ENCODE measurements around the gene SPECC1.
"Not testable (repeated sequence)": the region's sequence is repeated elsewhere in the genome, so short reads cannot be mapped to it uniquely, and the experiment has no call there.

SPECC1 gene

DNA sequence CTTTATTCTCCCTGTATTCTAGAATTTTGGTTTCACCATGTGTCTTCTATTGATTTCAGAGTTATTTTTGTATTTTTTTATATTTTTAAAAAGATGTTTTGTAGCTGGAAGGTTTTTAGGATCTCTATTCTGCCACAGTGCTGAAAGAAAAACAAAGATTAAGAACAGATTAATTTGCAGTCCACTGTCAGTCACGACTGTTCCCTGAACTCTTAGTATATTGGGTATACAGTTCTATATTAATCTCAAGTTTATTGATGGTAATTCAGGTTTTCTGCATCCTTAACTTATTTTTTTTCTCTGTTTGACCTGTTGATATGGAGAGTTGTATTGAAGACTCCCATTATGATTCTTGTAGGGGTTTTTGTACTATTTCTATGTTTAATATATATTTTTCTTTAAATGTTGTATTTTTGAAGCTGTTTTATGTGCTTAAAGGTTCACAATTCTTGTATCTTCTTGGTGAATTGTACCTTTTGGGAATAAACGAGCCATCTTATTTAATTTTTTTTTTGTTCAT lies 2.9 kb downstream of the SPECC1 start:
- DNase-seq = no peak

GRCh38 chr17:20016475-20016992 lies 7.4 kb downstream of the SPECC1 start:
- DNase-seq = not testable (repeated sequence)

GRCh38 chr17:20022701-20023100 lies 13.5 kb downstream of the SPECC1 start:
- DNase-seq = no peak

DNA sequence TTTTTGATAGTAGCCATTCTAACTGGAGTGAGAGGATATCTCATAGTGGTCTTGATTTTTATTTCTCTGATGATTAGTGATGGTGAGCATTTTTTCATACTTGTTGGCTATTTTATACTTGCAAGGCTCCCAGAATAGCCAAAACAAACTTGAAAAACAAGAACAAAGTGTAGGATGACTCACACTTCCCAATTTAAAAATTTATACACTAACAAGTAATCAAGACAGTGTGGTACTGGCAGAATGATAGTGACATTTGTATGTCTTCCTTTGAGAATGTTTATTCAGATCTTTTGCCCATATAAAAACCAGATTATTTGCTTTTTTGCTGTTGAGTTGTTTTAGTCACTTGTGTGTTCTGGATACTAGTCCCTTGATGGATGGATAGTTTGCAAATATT lies 17.8 kb downstream of the SPECC1 start:
- no peak for DNase-seq

DNA sequence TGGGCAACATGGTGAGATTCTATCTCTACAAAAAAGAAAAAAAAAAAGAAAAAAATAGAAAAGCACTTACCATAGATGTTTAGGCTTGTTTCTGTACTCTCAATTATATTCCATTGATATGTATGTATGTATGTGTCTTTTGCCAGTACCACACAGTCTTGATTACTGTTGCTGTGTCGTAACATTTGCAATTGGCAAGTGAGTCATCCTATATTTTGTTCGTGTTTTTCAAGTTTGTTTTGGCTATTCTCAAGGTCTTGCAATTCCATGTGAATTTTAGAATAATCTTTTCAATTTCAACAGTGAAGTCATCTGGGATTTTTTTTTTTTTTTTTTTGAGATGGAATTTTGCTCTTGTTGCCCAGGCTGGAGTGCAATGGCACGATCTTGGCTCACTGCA lies 19.3 kb downstream of the SPECC1 start:
- no peak for DNase-seq

GRCh38 chr17:20032636-20033035 lies 23.5 kb downstream of the SPECC1 start:
- DNase-seq = peak; percentile 18 to 29

DNA sequence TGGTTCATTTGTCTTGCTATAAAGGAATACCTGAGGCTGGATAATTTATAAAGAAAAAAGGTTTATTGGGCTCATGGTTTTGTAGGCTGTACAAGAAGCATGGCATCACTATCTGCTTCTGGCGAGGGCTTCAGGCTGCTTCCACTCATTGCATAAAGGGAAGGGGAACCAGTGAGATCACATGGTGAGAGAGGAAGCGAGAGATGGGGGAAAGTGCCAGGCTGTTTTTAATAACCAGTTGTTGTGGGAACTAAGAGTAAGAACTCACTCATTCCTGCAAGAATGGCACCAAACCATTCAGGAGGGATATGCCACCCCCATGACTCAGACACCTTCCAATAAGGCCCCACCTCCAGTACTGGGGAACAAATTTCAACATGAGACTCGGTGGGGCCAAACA lies 24.3 kb downstream of the SPECC1 start:
- no peak for DNase-seq

DNA sequence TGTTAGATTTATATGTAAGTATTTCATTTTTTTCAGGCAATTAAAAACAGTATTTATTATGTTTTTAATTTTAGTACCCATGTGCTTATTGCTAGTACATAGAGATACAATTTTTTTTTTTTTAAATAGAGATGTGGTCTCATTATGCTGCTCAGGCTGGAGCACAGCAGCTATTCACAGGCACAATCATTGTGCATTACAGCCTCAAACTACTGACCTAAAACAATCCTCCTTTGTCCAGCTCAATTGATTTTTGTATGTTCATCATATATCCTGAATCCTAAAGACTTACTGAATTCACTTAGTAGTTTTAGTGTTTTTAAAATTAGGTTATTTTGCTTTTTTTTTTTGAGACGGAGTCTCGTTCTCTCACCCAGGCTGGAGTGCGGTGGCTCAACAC lies 26.3 kb downstream of the SPECC1 start:
- no peak for DNase-seq

DNA sequence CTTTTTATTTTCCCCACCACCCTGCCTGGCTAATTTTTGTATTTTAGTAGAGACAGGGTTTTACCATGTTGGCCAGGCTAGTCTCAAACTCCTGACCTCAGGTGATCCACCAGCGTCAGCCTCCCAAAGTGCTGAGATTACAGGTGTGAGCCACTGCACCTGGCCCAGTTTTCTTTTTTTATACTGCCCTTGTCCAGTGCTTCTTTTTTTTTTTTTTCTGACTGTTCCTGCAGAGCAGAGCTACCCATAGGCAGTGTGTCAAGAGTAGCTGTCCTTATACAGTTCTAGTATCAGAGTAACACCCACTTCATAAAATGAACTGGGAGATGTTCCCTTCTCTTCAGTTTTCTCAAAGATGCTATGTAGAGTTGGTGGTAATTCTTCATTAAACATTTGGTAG lies 28.1 kb downstream of the SPECC1 start:
- not testable (repeated sequence) for DNase-seq

DNA sequence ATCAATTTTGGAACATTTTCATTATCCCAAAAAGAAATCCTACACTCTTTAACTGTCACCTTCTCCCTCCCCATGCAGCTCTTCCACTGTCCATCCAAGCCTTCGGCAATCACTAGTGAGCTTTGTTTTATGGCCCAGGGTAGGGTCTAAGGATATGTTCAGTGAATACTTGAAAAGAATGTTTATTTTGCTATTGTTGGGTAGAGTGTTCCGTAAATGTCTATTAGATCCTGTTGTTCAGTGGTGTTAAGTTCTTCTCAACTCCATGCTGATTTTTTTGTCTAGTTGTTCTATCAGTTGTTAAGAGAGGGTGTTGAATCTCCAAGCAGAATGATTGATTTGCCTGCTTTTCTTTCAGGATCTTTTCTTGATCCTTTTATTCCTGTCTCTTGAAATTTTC lies 29.9 kb downstream of the SPECC1 start:
- DNase-seq = no peak

GRCh38 chr17:20040216-20040615 lies 31.1 kb downstream of the SPECC1 start:
- DNase-seq = no peak

DNA sequence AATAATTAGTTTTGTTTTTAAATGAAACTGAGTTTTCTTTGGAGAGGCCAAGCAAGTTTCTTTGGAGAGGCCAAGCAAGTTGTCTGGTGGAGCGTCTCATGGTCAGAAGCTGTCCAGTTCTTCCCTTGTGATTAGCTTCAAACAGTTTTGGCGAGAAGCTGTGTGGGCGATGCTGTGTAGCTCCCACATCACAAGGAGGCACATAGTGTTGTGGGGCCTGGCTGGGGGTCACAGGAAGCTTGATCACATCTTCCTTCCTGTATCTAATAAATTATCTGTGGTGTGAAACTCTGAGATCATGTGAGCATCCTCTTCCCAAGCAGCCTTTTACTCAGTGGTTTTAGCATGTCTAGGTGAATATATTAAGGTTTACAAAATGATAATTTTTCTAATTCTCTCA lies 33.9 kb downstream of the SPECC1 start:
- DNase-seq = no peak

GRCh38 chr17:20045476-20045875 lies 36.3 kb downstream of the SPECC1 start:
- DNase-seq = no peak

GRCh38 chr17:20046629-20047028 lies 37.5 kb downstream of the SPECC1 start:
- DNase-seq = no peak

GRCh38 chr17:20051624-20052023 lies 42.5 kb downstream of the SPECC1 start:
- DNase-seq = no peak

DNA sequence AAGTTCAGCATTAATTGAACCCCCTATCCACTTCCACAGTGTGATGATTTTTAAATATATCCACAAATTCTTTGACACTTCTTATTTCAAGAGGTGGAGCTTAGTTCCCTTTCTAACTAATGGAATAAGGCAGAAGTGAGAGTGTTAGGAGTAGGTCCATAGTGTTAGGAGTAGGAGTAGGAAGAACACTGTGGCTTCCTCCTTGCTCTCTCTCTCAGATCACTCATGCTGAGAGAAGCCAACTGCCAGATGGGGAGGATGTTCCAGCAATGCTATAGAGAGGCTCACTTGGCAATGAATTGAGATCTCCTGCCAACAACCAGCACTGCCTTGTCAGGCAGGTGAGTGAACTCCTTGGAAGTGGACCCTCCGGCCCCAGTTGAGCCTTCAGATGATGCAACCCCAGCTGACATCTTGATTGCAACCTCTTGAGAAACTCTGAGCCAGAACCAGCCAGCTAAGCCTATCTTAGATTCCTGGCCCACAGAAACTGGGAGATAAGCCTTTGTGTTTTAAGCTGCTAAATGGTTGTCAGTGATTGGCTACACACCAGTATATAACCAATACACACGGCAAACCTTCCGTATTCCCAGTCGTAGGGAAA lies 44.3 kb downstream of the SPECC1 start:
- no peak for DNase-seq

DNA sequence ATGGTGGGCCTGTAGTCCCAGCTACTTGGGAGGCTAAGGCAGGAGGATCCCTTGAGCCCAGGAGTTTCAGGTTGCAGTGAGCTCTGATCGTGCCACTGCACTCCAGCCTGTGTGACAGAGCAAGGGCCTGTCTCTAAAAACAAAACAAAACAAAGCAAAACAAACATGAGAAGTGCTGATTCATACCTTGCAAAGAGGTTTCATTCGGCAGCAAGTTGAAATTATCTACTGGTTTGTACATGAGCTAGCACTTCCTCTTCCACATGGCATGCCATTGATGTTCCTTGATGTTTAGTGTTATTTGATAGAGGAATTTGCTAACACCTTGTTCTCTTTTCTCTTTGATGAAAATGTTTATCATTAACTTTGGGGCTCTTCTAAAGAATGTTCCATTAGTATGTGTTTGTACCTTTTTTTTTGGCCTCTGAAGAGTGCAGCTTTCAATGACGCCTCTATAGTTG lies 50.6 kb downstream of the SPECC1 start:
- no peak for DNase-seq

GRCh38 chr17:20063665-20064648 lies 54.8 kb downstream of the SPECC1 start:
- DNase-seq = peak; percentile 63 to 73

DNA sequence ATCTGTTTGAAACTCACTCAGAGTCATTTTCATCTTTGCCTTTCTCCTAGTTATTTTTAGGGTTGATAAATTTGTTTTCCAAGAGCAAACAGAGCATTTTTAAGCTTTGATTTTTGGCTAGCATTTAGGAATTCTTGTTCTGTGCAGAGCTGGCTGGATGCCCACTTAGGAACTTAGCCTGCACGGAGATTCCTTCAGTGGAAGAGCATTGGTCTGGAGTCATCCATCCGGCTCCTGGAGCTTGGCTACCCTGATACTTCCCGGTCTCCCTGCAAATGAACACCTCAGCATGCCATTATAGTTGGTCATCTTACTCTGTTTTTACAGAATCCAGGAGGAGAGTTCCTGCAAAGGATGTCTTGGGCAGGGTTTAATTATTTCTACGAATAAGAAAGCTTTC lies 57.1 kb downstream of the SPECC1 start:
- DNase-seq = no peak

- no peak for DNase-seq
These were observed 58.6 kb downstream of the SPECC1 start for GRCh38 chr17:20067711-20068110.

GRCh38 chr17:20068445-20068844 lies 59.3 kb downstream of the SPECC1 start:
- DNase-seq = no peak

- no peak for DNase-seq
These were observed 62.9 kb downstream of the SPECC1 start for GRCh38 chr17:20071824-20072691.

- DNase-seq = no peak
These were observed 63.5 kb downstream of the SPECC1 start for GRCh38 chr17:20072692-20072992.

Measured in Kasumi-1 (cell line).